BJ (cell line): ENCODE measurements around the gene TM7SF2. TPM values are rescaled to one million over a fixed set of nuclear protein-coding genes. Genes with fewer than 3 reads are reported as not detected.
"Not testable (repeated sequence)": the region's sequence is repeated elsewhere in the genome, so short reads cannot be mapped to it uniquely, and the experiment has no call there.

ENCODE experiments used
- CTCF ChIA-PET: fragments of 350-600 bp; formaldehyde crosslinking; extraction: SDS; loops from one replicate; lab custom pipeline; 2021; ENCODE audit warnings: antibody characterized with exemption, inconsistent platforms; lab: Yijun Ruan, JAX
- POLR2A ChIA-PET: fragments of 300-600 bp; sonication (Branson Sonifier 250); formaldehyde crosslinking; extraction: SDS; loops from one replicate; lab custom pipeline; 2021; ENCODE audit warnings: antibody characterized with exemption; lab: Charles Lee
- DNase-seq: peaks from one replicate; pipeline ENCODE4 v3.0.0-alpha.2; 2011; ENCODE audit warnings: low read depth
- H3K27me3 ChIP-seq: 2 replicates; pipeline ENCODE4 v1.6.0; 2011; ENCODE audit warnings: low read length; ENCODE audit not compliant: control insufficient read depth, insufficient read depth
- H3K36me3 ChIP-seq: 2 replicates; pipeline ENCODE4 v1.5.1; 2011; ENCODE audit warnings: low read length; ENCODE audit not compliant: control insufficient read depth, insufficient read depth
- H3K4me3 ChIP-seq: 2 replicates; pipeline ENCODE4 v1.5.1; 2011; ENCODE audit warnings: low read depth, mild to moderate bottlenecking, control low read depth, low read length
- CTCF ChIP-seq: IDR thresholded peaks from 2 replicates; pipeline ENCODE4 v1.5.1; 2011; ENCODE audit warnings: low read depth, mild to moderate bottlenecking, control low read depth, inconsistent platforms, low read length, moderate library complexity; ENCODE audit not compliant: insufficient read depth
- polyA plus RNA-seq: library from polyadenylated mRNA; depleted of rRNA; stranded (reverse); fragments of >200 nt; gene quantifications from 2 replicates; pipeline ENCODE4 v1.2.3, GENCODE V29; 2011

Gene TM7SF2
- polyA plus RNA-seq, 1 experiment = 8.2 TPM

- POLR2A ChIA-PET = no interaction called here
- CTCF ChIA-PET = no interaction called here
Observed at GRCh38 chr11:65141896-65142494, 30.3 kb downstream of the TM7SF2 start.

GRCh38 chr11:65147352-65148075, 35.8 kb downstream of the TM7SF2 start:
- no peak overlapping the region for H3K4me3 ChIP-seq

More at GRCh38 chr11:65141896-65142494, 30.3 kb downstream of the TM7SF2 start:
- Histone ChIP-seq H3K36me3 (no peaks in the 10 kb centered on the region), H3K27me3 (peaks cover 1% of the 10 kb centered on the region; the same call in 1 of the 2 replicates), H3K4me3 (no peak overlapping the region)
- no peak for DNase-seq
- TF ChIP-seq CTCF = no peak

GRCh38 chr11:65148657-65149056, 37.0 kb downstream of the TM7SF2 start:
- no peaks in the 10 kb centered on the region for H3K36me3 ChIP-seq
- no peak for TF ChIP-seq CTCF
- POLR2A ChIA-PET = no interaction called here
- H3K4me3 ChIP-seq = no peak overlapping the region
- CTCF ChIA-PET = interaction anchor here (1.1 kb wide), 1 partner anchor 166 kb away, joined by 3 read pairs; the partner anchor contains the start of gene CDC42EP2
- H3K27me3 ChIP-seq = peaks cover 1% of the 10 kb centered on the region; the same call in 1 of the 2 replicates
- DNase-seq = no peak

More at GRCh38 chr11:65147352-65148075, 35.8 kb downstream of the TM7SF2 start:
- H3K36me3 ChIP-seq = no peaks in the 10 kb centered on the region
- peaks cover 1% of the 10 kb centered on the region; the same call in 1 of the 2 replicates for H3K27me3 ChIP-seq
- no peak for TF ChIP-seq CTCF
- POLR2A ChIA-PET = no interaction called here
- no peak for DNase-seq
- CTCF ChIA-PET = interaction anchor here (0.6 to 1.0 kb wide), 4 partner anchors 12 to 33 kb away, joined by 3 read pairs; no protein-coding TSS in a partner anchor

GRCh38 chr11:65150131-65150508, 38.4 kb downstream of the TM7SF2 start:
- H3K4me3 ChIP-seq, DNase-seq, POLR2A ChIA-PET, H3K27me3 ChIP-seq, CTCF ChIA-PET, H3K36me3 ChIP-seq: not testable (repeated sequence)

- H3K27me3 ChIP-seq = peaks cover 1% of the 10 kb centered on the region; the same call in 1 of the 2 replicates
- ChIA-PET POLR2A (no interaction called here), CTCF (no interaction called here)
- no peaks in the 10 kb centered on the region for H3K36me3 ChIP-seq
- peak; percentile 82 for DNase-seq
- no peak overlapping the region for H3K4me3 ChIP-seq
- TF ChIP-seq CTCF = no peak
Observed at GRCh38 chr11:65150509-65151299, 39.0 kb downstream of the TM7SF2 start.
